RWPE2 (cell line): ENCODE results near the gene C1QL1.

Experiments
- ATAC-seq: fragments of 200-7000 bp; cut with Tn5 transposase; 3 replicates; pipeline ENCODE4 v1.9.1; 2021; ENCODE audit warnings: low read depth
- DNase-seq: peaks from one replicate; pipeline ENCODE4 v3.0.0-alpha.2; 2020; ENCODE audit warnings: low spot score
- H3K27ac ChIP-seq: fragments of 450-650 bp; 2 replicates; pipeline ENCODE4 v1.5.1; 2017; ENCODE audit warnings: mild to moderate bottlenecking; ENCODE audit not compliant: poor library complexity, severe bottlenecking
- H3K27me3 ChIP-seq: fragments of 250-450 bp; sonication (Bioruptor Pico); 2 replicates; pipeline ENCODE4 v1.5.1; 2021; ENCODE audit warnings: mild to moderate bottlenecking, moderate library complexity; ENCODE audit not compliant: insufficient read depth, poor library complexity, severe bottlenecking
- H3K36me3 ChIP-seq: fragments of 250-450 bp; sonication (Bioruptor Pico); 2 replicates; pipeline ENCODE4 v1.5.1; 2020; ENCODE audit warnings: low read depth, mild to moderate bottlenecking, moderate library complexity
- H3K4me1 ChIP-seq: fragments of 250-450 bp; sonication (Bioruptor Pico); 2 replicates; pipeline ENCODE4 v1.5.1; 2021; ENCODE audit warnings: mild to moderate bottlenecking, moderate library complexity; ENCODE audit not compliant: insufficient read depth, poor library complexity, severe bottlenecking
- H3K4me3 ChIP-seq: fragments of 250-450 bp; sonication (Bioruptor Pico); 2 replicates; pipeline ENCODE4 v1.5.1; 2021; ENCODE audit warnings: mild to moderate bottlenecking, moderate library complexity; ENCODE audit not compliant: severe bottlenecking
- H3K9me3 ChIP-seq: fragments of 250-450 bp; sonication (Bioruptor Pico); 2 replicates; pipeline ENCODE4 v1.5.1; 2021; ENCODE audit warnings: mild to moderate bottlenecking, moderate library complexity; ENCODE audit not compliant: severe bottlenecking
- TF ChIP-seq, protein P1 (sequence below): fragments of 450-650 bp; IDR thresholded peaks from one replicate; pipeline ENCODE4 v1.5.1; 2017; ENCODE audit warnings: mild to moderate bottlenecking, moderate library complexity; ENCODE audit not compliant: poor library complexity, severe bottlenecking

Gene C1QL1

DNA sequence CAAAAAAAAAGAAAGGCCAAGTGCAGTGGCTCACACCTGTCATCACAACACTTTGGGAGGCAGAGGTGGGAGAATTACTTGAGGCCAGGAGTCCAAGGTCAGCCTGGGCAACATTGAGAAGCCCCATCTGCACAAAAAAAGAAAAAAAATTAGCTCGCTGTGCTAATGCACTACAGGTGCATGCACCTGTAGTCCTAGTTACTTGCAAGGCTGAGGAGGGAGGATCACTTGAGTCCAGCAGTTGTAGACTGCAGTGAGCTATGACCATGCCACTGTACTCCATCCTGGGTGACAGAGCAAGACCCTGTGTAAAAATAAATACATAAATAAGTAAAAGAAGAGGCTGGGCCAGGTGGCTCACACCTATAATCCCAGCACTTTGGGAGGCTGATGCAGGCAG is 43.7 kb upstream of the C1QL1 start:
- Histone ChIP-seq H3K27ac (no peak overlapping the region), H3K27me3 (no peaks in the 10 kb centered on the region), H3K9me3 (no peaks in the 10 kb centered on the region), H3K4me3 (no peak overlapping the region), H3K4me1 (no peaks in the 10 kb centered on the region), H3K36me3 (no peaks in the 10 kb centered on the region)
- DNase-seq (no peak), ATAC-seq (no peak)
- TF ChIP-seq, protein P1, sequence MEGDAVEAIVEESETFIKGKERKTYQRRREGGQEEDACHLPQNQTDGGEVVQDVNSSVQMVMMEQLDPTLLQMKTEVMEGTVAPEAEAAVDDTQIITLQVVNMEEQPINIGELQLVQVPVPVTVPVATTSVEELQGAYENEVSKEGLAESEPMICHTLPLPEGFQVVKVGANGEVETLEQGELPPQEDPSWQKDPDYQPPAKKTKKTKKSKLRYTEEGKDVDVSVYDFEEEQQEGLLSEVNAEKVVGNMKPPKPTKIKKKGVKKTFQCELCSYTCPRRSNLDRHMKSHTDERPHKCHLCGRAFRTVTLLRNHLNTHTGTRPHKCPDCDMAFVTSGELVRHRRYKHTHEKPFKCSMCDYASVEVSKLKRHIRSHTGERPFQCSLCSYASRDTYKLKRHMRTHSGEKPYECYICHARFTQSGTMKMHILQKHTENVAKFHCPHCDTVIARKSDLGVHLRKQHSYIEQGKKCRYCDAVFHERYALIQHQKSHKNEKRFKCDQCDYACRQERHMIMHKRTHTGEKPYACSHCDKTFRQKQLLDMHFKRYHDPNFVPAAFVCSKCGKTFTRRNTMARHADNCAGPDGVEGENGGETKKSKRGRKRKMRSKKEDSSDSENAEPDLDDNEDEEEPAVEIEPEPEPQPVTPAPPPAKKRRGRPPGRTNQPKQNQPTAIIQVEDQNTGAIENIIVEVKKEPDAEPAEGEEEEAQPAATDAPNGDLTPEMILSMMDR: no peak

DNA sequence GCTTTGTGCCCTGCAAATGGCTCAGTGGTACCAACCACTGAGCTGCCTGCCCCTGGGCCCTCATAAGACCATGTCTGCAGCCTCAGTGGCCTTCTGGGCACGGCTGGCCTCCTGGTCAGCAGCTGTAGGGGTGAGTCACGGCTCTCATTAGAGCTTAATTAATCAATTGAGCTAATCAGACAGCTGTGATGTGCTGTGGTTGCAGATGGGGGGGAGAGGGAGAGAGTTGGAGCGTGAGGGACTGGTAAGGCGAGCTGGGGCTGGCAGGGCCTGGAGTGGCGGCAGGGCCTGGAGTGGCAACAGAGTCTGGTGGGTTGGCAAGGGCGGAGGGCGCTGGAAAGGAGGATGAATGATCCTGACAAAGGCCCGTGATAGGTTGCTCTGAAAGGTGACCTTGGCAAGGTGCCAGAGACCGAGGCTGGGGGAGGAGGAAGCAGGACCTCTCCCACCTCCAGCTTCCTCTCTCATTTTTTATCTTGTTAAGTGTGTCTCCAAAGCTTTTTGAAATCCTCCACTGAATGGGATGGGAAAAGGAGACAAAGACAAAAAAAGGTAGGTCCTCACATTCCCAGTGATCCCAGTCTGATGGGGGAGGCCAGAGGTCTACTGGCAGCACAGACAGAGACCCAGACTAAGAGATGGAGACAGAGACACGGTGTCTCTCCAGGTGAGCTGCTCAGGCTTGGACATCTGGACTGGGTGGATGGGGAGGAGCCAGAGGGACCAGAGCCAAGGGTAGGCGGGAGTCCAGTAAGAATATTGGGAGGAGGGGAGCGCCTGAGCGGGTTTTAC is 41.8 kb upstream of the C1QL1 start:
- no peaks in the 10 kb centered on the region for H3K27me3 ChIP-seq
- ATAC-seq (no peak), DNase-seq (no peak)
- H3K4me3 ChIP-seq: no peak overlapping the region
- TF ChIP-seq, protein P1: no peak
- H3K27ac ChIP-seq: no peak overlapping the region
- H3K4me1 ChIP-seq: no peaks in the 10 kb centered on the region
- H3K36me3 ChIP-seq: no peaks in the 10 kb centered on the region
- H3K9me3 ChIP-seq: no peaks in the 10 kb centered on the region

DNA sequence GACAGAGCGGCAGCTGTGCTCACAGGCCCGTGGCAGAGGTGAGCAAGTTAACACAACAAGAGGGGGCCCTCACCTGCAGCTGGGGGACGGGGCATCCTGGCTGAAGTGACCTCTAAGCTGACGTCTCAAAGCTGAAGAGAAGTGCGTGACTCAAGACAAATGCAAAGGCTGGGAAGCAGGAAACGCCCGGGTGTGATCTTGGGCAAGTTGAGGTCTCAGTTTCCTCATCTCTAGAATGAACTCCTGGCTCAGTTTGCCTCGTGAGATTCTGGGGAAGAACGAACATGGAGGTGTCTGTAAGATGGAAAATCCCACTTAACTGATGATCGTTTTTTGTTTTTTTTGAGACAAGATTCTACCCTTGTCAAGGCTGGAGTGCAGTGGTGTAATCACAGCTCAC is 40.1 kb upstream of the C1QL1 start:
- TF ChIP-seq, protein P1: no peak
- Histone ChIP-seq H3K4me3 (no peak overlapping the region), H3K9me3 (no peaks in the 10 kb centered on the region), H3K4me1 (no peaks in the 10 kb centered on the region), H3K36me3 (no peaks in the 10 kb centered on the region), H3K27ac (no peak overlapping the region), H3K27me3 (no peaks in the 10 kb centered on the region)
- no peak for ATAC-seq
- no peak for DNase-seq

DNA sequence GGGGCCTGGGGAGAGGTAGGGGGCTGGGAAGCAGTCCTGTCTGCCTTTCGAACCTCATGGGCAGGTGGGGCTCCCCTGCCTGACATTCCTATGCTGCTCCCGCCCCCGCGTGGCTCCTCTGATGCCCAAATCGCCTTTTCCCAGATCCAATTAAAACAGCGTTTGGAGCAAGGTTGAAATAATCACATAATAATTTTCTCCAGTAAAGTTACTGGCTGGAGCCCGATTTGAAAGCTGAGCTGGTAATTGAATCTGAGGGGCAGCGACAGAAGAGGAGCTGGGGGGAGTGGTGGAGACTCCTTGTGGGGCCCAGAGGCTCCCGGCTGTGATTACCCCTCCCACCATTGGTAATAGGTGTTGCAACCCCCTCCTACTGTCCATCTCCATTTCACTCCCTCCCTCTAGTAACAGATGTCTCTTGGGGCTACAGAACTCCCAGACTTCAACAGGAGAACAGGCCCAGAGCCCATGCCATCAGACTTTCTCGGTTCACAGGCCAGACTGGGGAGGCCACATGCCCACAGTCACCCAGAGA is 38.9 kb upstream of the C1QL1 start:
- no peak overlapping the region for H3K27ac ChIP-seq
- no peaks in the 10 kb centered on the region for H3K36me3 ChIP-seq
- no peak overlapping the region for H3K4me3 ChIP-seq
- no peaks in the 10 kb centered on the region for H3K4me1 ChIP-seq
- DNase-seq: no peak
- H3K9me3 ChIP-seq: no peaks in the 10 kb centered on the region
- H3K27me3 ChIP-seq: no peaks in the 10 kb centered on the region
- TF ChIP-seq, protein P1: no peak
- no peak for ATAC-seq

DNA sequence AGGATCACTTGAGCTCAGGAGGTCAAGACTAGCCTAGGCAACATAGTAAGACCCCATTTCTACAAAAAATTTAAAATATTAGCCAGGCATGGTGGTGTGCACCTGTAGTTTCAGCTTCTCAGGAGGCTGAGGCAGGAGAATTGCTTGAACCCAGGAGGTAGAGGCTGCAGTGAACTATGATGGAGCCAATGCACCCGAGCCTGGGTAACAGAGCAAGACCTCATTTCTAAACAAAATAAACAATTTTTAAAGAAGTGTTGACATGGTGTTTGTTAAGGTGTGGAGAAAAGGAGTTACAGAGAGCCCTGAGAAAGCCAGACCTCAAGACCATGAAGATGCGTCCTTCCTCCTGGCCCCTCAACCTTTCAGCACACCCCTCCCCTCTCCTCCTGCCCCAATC is 37.6 kb upstream of the C1QL1 start:
- Histone ChIP-seq H3K36me3 (no peaks in the 10 kb centered on the region), H3K27me3 (no peaks in the 10 kb centered on the region), H3K27ac (no peak overlapping the region), H3K4me3 (no peak overlapping the region), H3K4me1 (no peaks in the 10 kb centered on the region), H3K9me3 (no peaks in the 10 kb centered on the region)
- ATAC-seq: no peak
- no peak for DNase-seq
- TF ChIP-seq, protein P1: no peak
